K562 (cell line): ENCODE measurements around the gene MKRN1. TPM values are rescaled to one million over a fixed set of nuclear protein-coding genes. Genes with fewer than 3 reads are reported as not detected.

ENCODE experiments used
- ATAC-seq: fragments of 200-7000 bp; cut with Tn5 transposase; 3 replicates; pipeline ENCODE4 v1.9.1; 2020; ENCODE audit warnings: moderate library complexity
- BruUV-seq: library from RNA; stranded (reverse); fragments of 400-500 nt; replicated peaks from 2 replicates; lab custom pipeline; 2021; lab: Mats Ljungman, UMichigan
- CTCF ChIA-PET: fragments of 300-600 bp; formaldehyde crosslinking; extraction: SDS; loops from one replicate; lab custom pipeline; 2021; ENCODE audit warnings: low intra/inter-chr PET ratio; lab: Yijun Ruan, JAX
- POLR2A ChIA-PET: fragments of 300-600, 350-650 bp; sonication (Branson Sonifier 250); formaldehyde crosslinking; extraction: SDS; loops from one replicate; lab custom pipeline; 2021; ENCODE audit warnings: antibody characterized with exemption, inconsistent platforms; lab: Yijun Ruan, JAX
- DNase-seq, 4 experiments: peaks; one replicate each; pipeline versions ENCODE4 v3.0.0 to v3.0.0-alpha.2; 2011 to 2018; ENCODE audit warnings: low spot score in 3 of 4, mixed read lengths in 3 of 4; ENCODE audit errors: extremely low read depth in 1 of 4
- FAIRE-seq: peaks from 2 replicates; lab custom pipeline; 2011; peaks lifted over from hg19 to GRCh38; lab: Jason Lieb, UNC
- H2AFZ ChIP-seq: 2 replicates; pipeline ENCODE4 v1.6.0; 2011; ENCODE audit warnings: low read depth, low read length, control low read depth, inconsistent platforms
- H3K27ac ChIP-seq: fragments of 200-600 bp; 3 replicates; pipeline ENCODE4 v1.8.0; 2011; ENCODE audit warnings: low read depth, mild to moderate bottlenecking, control low read depth, inconsistent platforms, low read length, moderate library complexity, mixed read lengths; ENCODE audit errors: extremely low read depth
- H3K27me3 ChIP-seq, 2 experiments: fragments of 300-600 bp in 1 of 2; 2 replicates in 1 of 2; 3 replicates in 1 of 2; pipeline versions ENCODE4 v1.6.0 to v1.8.0; 2011; ENCODE audit warnings: inconsistent platforms in 2 of 2, low read length in 2 of 2, mild to moderate bottlenecking in 1 of 2, mixed read lengths in 1 of 2, moderate library complexity in 1 of 2; ENCODE audit not compliant: control insufficient read depth in 2 of 2, insufficient read depth in 2 of 2
- H3K36me3 ChIP-seq: fragments of 300-600 bp; 3 replicates; pipeline ENCODE4 v1.8.0; 2011; ENCODE audit warnings: mild to moderate bottlenecking, low read length, inconsistent platforms; ENCODE audit not compliant: control insufficient read depth, insufficient read depth
- H3K4me1 ChIP-seq, 2 experiments: fragments of 200-600 bp in 1 of 2; replicated peaks in 1 of 2; 2 replicates in 1 of 2; 3 replicates in 1 of 2; pipeline versions ENCODE4 v1.5.1 to v1.8.0; 2011; ENCODE audit warnings: inconsistent platforms in 2 of 2, low read length in 2 of 2, mild to moderate bottlenecking in 1 of 2, mixed read lengths in 1 of 2, moderate library complexity in 1 of 2; ENCODE audit not compliant: control insufficient read depth in 2 of 2, insufficient read depth in 2 of 2
- H3K4me2 ChIP-seq: 2 replicates; pipeline ENCODE4 v1.6.1; 2011; ENCODE audit warnings: low read length, control low read depth, inconsistent platforms, mixed read lengths; ENCODE audit not compliant: insufficient read depth
- H3K4me3 ChIP-seq: fragments of 200-600 bp; sonication (generic), shearing (Covaris generic); 2 replicates; pipeline ENCODE4 v1.5.1; 2016; ENCODE audit warnings: control low read depth, inconsistent platforms
- H3K79me2 ChIP-seq: fragments of 200-600 bp; 3 replicates; pipeline ENCODE4 v1.8.0; 2011; ENCODE audit warnings: low read length, inconsistent platforms; ENCODE audit not compliant: control insufficient read depth, insufficient read depth
- H3K9ac ChIP-seq, 2 experiments: 2 replicates each; pipeline versions ENCODE4 v1.6.0 to v1.6.1; 2011; ENCODE audit warnings: low read depth in 2 of 2, low read length in 2 of 2, control low read depth in 1 of 2, inconsistent platforms in 1 of 2, mild to moderate bottlenecking in 1 of 2, mixed read lengths in 1 of 2; ENCODE audit not compliant: insufficient read depth in 1 of 2
- H3K9me1 ChIP-seq: one replicate; pipeline ENCODE4 v1.6.0; 2011; ENCODE audit warnings: inconsistent platforms, mild to moderate bottlenecking, low read length, moderate library complexity; ENCODE audit not compliant: control insufficient read depth, insufficient read depth
- H3K9me3 ChIP-seq: replicated peaks from 2 replicates; pipeline ENCODE4 v1.5.1; 2011; ENCODE audit warnings: low read depth, low read length, inconsistent platforms; ENCODE audit not compliant: control insufficient read depth, insufficient read depth
- H4K20me1 ChIP-seq: replicated peaks from 2 replicates; pipeline ENCODE4 v1.6.1; 2011; ENCODE audit warnings: low read length, inconsistent platforms, mixed read lengths; ENCODE audit not compliant: control insufficient read depth, insufficient read depth
- ARID2 ChIP-seq: fragments of 450-650 bp; IDR thresholded peaks from 2 replicates; pipeline ENCODE4 v1.6.1; 2017; ENCODE audit warnings: antibody characterized with exemption, mild to moderate bottlenecking
- ATF2 ChIP-seq: sonication (generic); formaldehyde crosslinking; IDR thresholded peaks from 2 replicates; pipeline ENCODE4 v1.8.1; 2022; ENCODE audit warnings: missing genetic modification reagents
- BACH1 ChIP-seq: fragments of 200-800 bp; sonication (Bioruptor generic); IDR thresholded peaks from 2 replicates; pipeline ENCODE4 v1.6.1; 2016; ENCODE audit warnings: missing genetic modification characterization, missing compliant biosample characterization
- E2F5 ChIP-seq: sonication (generic); formaldehyde crosslinking; IDR thresholded peaks from 2 replicates; pipeline ENCODE4 v1.8.0; 2022; ENCODE audit warnings: mild to moderate bottlenecking, missing genetic modification reagents
- HOXB6 ChIP-seq: fragments of 250-450 bp; sonication (Bioruptor Pico); IDR thresholded peaks from 2 replicates; pipeline ENCODE4 v1.5.1; 2022; ENCODE audit warnings: mild to moderate bottlenecking, borderline replicate concordance
- KDM5B ChIP-seq: fragments of 200-600 bp; sonication (generic); IDR thresholded peaks from 2 replicates; pipeline ENCODE4 v1.6.1; 2012; ENCODE audit warnings: low read depth, mild to moderate bottlenecking, moderate library complexity, low read length, control low read depth, inconsistent platforms; ENCODE audit not compliant: insufficient replicate concordance
- MAFF ChIP-seq: IDR thresholded peaks from 2 replicates; pipeline ENCODE4 v1.6.1; 2012; ENCODE audit warnings: low read length, improper control_type of control experiment
- RAD21 ChIP-seq, 2 experiments: fragments of 250-450 bp in 1 of 2; fragments of 450-650 bp in 1 of 2; sonication (Bioruptor Pico) in 1 of 2; formaldehyde crosslinking in 1 of 2; IDR thresholded peaks in 1 of 2; conservative IDR thresholded peaks in 1 of 2; 2 replicates each; pipeline versions ENCODE4 v1.4.0 to v1.8.0; 2020 to 2022; ENCODE audit warnings: mild to moderate bottlenecking in 2 of 2, moderate library complexity in 1 of 2
- SMAD2 ChIP-seq: fragments of 150-350 bp; IDR thresholded peaks from 2 replicates; pipeline ENCODE4 v1.6.1; 2014; ENCODE audit warnings: low read depth, mild to moderate bottlenecking, low read length
- STAT6 ChIP-seq: sonication (generic); formaldehyde crosslinking; IDR thresholded peaks from 2 replicates; pipeline ENCODE4 v1.8.1; 2023; ENCODE audit warnings: mild to moderate bottlenecking, missing genetic modification reagents
- ZNF699 ChIP-seq: fragments of 250-450 bp; sonication (Bioruptor Pico); IDR thresholded peaks from 2 replicates; pipeline ENCODE4 v1.8.0; 2021; ENCODE audit warnings: mild to moderate bottlenecking, moderate library complexity; ENCODE audit not compliant: insufficient replicate concordance
- ZNF79 ChIP-seq: fragments of 250-450 bp; sonication (Bioruptor Pico); IDR thresholded peaks from 2 replicates; pipeline ENCODE4 v1.4.0; 2020; ENCODE audit warnings: low read depth, mild to moderate bottlenecking, moderate library complexity
- WGBS: fragments of 100-300 bp; shearing (Covaris generic); methylation state at CpG from one replicate; pipeline ENCODE4 v1.1.6; 2016; ENCODE audit warnings: low coverage, mixed read lengths; ENCODE audit not compliant: insufficient coverage; ENCODE audit errors: missing lambda C conversion rate; 5-methylcytosine and 5-hydroxymethylcytosine counted together
- in situ Hi-C: fragments of 300-500 bp; cut with MboI; formaldehyde crosslinking; loops from 4 replicates; pipeline ENCODE4 v1.15.0; 2018; ENCODE audit warnings: inconsistent platforms, mixed read lengths
- intact Hi-C: fragments of 100-400 bp; cut with micrococcal nuclease; formaldehyde crosslinking; loops from 2 replicates; pipeline ENCODE4 v1.14.2; 2022
- polyA plus RNA-seq, 8 experiments: library from polyadenylated mRNA; depleted of rRNA in 4 of 8; stranded (reverse) in 5 of 8; unstranded in 3 of 8; fragments of >200 nt; fragmentation: Nextera tagmentation in 2 of 8; fragmentation: Illumina TruSeq in 1 of 8; extraction: Ambion mirVana in 2 of 8; extraction: Trizol in 1 of 8; gene quantifications; 2 replicates each; pipeline versions ENCODE4 v1.2.1 to v1.2.3, GENCODE V29; 2011 to 2014; ENCODE audit warnings: inconsistent platforms in 1 of 8, missing spikeins in 1 of 8
- total RNA-seq, 7 experiments: library from RNA; depleted of rRNA in 6 of 7; stranded (reverse); fragments of >200 nt in 6 of 7; fragmentation: Illumina TruSeq in 2 of 7; extraction: Trizol in 2 of 7; gene quantifications; 2 replicates each; pipeline versions ENCODE4 v1.2.1 to v1.2.3, GENCODE V29; 2011 to 2021; ENCODE audit warnings: low replicate concordance in 1 of 7
- TF ChIP-seq, protein P1 (sequence below): fragments of 450-650 bp; formaldehyde crosslinking; IDR thresholded peaks from 2 replicates; pipeline ENCODE4 v1.4.0; 2022; ENCODE audit warnings: missing genetic modification characterization

Gene MKRN1
- total and polyA plus RNA-seq, 9 of the 15 experiments (the other 6 are each of a cell fraction or from before 2014, with no cell fraction given), result 30.5 to 90.3 (median 76.0) TPM

- no peak for TF ChIP-seq BACH1
Observed at GRCh38 chr7:140495514-140496097, 16.3 kb upstream of the MKRN1 start (continued).

DNA sequence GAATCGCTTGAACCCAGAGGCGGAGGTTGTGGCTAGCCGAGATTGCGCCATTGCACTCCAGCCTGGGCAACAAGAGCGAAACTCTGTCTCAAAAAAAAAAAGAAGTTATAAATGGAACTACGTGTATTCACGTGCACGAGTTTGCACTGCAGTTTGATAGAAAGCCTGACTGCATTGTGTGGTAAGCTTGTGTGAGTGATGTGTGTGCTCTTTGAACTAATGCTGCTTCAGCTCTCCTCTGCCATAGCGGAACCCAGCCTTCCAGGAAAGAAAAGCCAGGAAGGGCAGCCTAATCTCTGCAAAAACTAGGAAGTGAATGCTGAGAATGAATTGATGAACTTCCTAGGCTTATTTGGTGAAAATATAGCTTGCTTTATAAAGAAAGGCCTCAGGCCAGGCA is 15.6 kb upstream of the MKRN1 start:
- Histone ChIP-seq H3K4me3 (no peak overlapping the region), H3K9me1 (no peaks in the 10 kb centered on the region), H3K9me3 (no peaks in the 10 kb centered on the region), H2AFZ (no peak overlapping the region), H3K79me2 (no peaks in the 10 kb centered on the region), H4K20me1 (no peaks in the 10 kb centered on the region), H3K27me3 (no peaks in the 10 kb centered on the region), H3K27ac (no peak overlapping the region), H3K9ac (0 out of 4 replicates have a peak overlapping the region, but pooled peaks of 1 of the 2 experiments have one; percentile 17), H3K4me1 (peaks cover 4 to 8% of the 10 kb centered on the region in 2 experiments; a peak in 4 of 5 replicates), H3K4me2 (no peak overlapping the region), H3K36me3 (no peaks in the 10 kb centered on the region)
- DNase-seq (no peak), FAIRE-seq (no peak), ATAC-seq (no peak)
- no TSS peak for BruUV-seq
- POLR2A ChIA-PET, result interaction anchor here (0.6 to 1.1 kb wide), 2 partner anchors 11 to 12 kb away, joined by 3 to 4 read pairs; no protein-coding TSS in a partner anchor
- 97% methylated on average over 9 of the region's 9 CpGs for WGBS
- in situ Hi-C loops, result no loop called here
- intact Hi-C loops, result loop anchor here (5.0 kb wide), 1 partner anchor 168 kb away; no protein-coding TSS in a partner anchor
- CTCF ChIA-PET, result interaction anchor here (1.8 kb wide), 1 partner anchor 17 kb away, joined by 6 read pairs; no protein-coding TSS in a partner anchor
- TF ChIP-seq ATF2 (no peak), HOXB6 (CRISPR knock-in tag) (no peak), ZNF79 (no peak), E2F5 (CRISPR knock-in tag) (no peak), ZNF699 (CRISPR knock-in tag) (no peak), SMAD2 (no peak), STAT6 (no peak), ARID2 (no peak), KDM5B (no peak), MAFF (no peak), RAD21 (CRISPR knock-in tag; conservative IDR thresholded peaks at IDR 0.05 in 1 of 2, IDR thresholded peaks at IDR 0.05 in 1 of 2) (no peak)
- TF ChIP-seq, protein P1, sequence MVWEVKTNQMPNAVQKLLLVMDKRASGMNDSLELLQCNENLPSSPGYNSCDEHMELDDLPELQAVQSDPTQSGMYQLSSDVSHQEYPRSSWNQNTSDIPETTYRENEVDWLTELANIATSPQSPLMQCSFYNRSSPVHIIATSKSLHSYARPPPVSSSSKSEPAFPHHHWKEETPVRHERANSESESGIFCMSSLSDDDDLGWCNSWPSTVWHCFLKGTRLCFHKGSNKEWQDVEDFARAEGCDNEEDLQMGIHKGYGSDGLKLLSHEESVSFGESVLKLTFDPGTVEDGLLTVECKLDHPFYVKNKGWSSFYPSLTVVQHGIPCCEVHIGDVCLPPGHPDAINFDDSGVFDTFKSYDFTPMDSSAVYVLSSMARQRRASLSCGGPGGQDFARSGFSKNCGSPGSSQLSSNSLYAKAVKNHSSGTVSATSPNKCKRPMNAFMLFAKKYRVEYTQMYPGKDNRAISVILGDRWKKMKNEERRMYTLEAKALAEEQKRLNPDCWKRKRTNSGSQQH (CRISPR knock-in tag), result no peak
